HepG2 (cell line): ENCODE data around the gene STAP1. TPM values are rescaled to one million over a fixed set of nuclear protein-coding genes. Genes with fewer than 3 reads are reported as not detected.

Source experiments
- ATAC-seq: fragments of 200-7000 bp; cut with Tn5 transposase; 3 replicates; pipeline ENCODE4 v1.9.1; 2020; ENCODE audit warnings: mild to moderate bottlenecking, moderate library complexity
- Bru-seq: library from RNA; stranded (reverse); fragments of 400-500 nt; gene quantifications from one replicate; lab custom pipeline; 2021; lab: Mats Ljungman, UMichigan
- BruChase-seq, 2 experiments: library from RNA; stranded (reverse); fragments of 400-500 nt; gene quantifications; one replicate each; lab custom pipeline; 2021; lab: Mats Ljungman, UMichigan
- BruUV-seq: library from RNA; stranded (reverse); fragments of 400-500 nt; replicated peaks from 2 replicates; lab custom pipeline; 2021; lab: Mats Ljungman, UMichigan
- CTCF ChIA-PET: fragments of 300-600 bp; formaldehyde crosslinking; extraction: SDS; loops from one replicate; lab custom pipeline; 2021; ENCODE audit warnings: low total read pairs, inconsistent platforms, low intra/inter-chr PET ratio; lab: Yijun Ruan, JAX
- POLR2A ChIA-PET: fragments of 350-600 bp; sonication (Branson Sonifier 250); formaldehyde crosslinking; loops from one replicate; lab custom pipeline; 2020; ENCODE audit warnings: antibody characterized with exemption, inconsistent platforms; lab: Yijun Ruan, JAX
- DNase-seq: peaks from one replicate; pipeline ENCODE4 v3.0.0-alpha.2; 2015; ENCODE audit warnings: low spot score
- FAIRE-seq: peaks from 3 replicates; lab custom pipeline; 2011; peaks lifted over from hg19 to GRCh38; lab: Jason Lieb, UNC
- H2AFZ ChIP-seq: one replicate; pipeline ENCODE4 v1.6.1; 2011; ENCODE audit warnings: low read length, inconsistent platforms
- H3K27ac ChIP-seq: fragments of 300-600 bp; 3 replicates; pipeline ENCODE4 v1.8.0; 2011; ENCODE audit warnings: mixed run types, mild to moderate bottlenecking, mixed read lengths, low read length, inconsistent platforms; ENCODE audit not compliant: insufficient read depth; ENCODE audit errors: extremely low read length
- H3K27me3 ChIP-seq, 2 experiments: fragments of 200-600 bp in 1 of 2; 2 replicates in 1 of 2; 3 replicates in 1 of 2; pipeline versions ENCODE4 v1.6.0 to v1.8.0; 2011; ENCODE audit warnings: low read length in 2 of 2, mild to moderate bottlenecking in 2 of 2, moderate library complexity in 2 of 2, inconsistent platforms in 1 of 2; ENCODE audit not compliant: insufficient read depth in 2 of 2, control insufficient read depth in 1 of 2
- H3K36me3 ChIP-seq, 2 experiments: fragments of 200-600 bp in 1 of 2; replicated peaks in 1 of 2; 2 replicates in 1 of 2; 3 replicates in 1 of 2; pipeline versions ENCODE4 v1.5.1 to v1.8.0; 2011; ENCODE audit warnings: low read length in 2 of 2, inconsistent platforms in 1 of 2; ENCODE audit not compliant: insufficient read depth in 2 of 2, control insufficient read depth in 1 of 2
- H3K4me1 ChIP-seq: 2 replicates; pipeline ENCODE4 v1.5.1; 2012; ENCODE audit warnings: low read length, inconsistent platforms; ENCODE audit not compliant: insufficient read depth
- H3K4me2 ChIP-seq: 2 replicates; pipeline ENCODE4 v1.6.0; 2011; ENCODE audit warnings: low read depth, low read length, inconsistent platforms
- H3K4me3 ChIP-seq, 3 experiments: fragments of 200-600 bp in 1 of 3; sonication (generic), shearing (Covaris generic) in 1 of 3; replicated peaks in 1 of 3; 2 replicates each; pipeline ENCODE4 v1.5.1; 2011 to 2016; ENCODE audit warnings: low read length in 3 of 3, inconsistent platforms in 2 of 3, low read depth in 2 of 3, mild to moderate bottlenecking in 2 of 3, control low read depth in 1 of 3, mixed read lengths in 1 of 3; ENCODE audit not compliant: insufficient read depth in 1 of 3
- H3K79me2 ChIP-seq: one replicate; pipeline ENCODE4 v1.6.1; 2011; ENCODE audit warnings: low read length, inconsistent platforms; ENCODE audit not compliant: insufficient read depth
- H3K9ac ChIP-seq: 2 replicates; pipeline ENCODE4 v1.6.0; 2011; ENCODE audit warnings: mild to moderate bottlenecking, low read depth, low read length, inconsistent platforms; ENCODE audit not compliant: insufficient read depth
- H3K9me3 ChIP-seq: 2 replicates; pipeline ENCODE4 v1.5.1; 2012; ENCODE audit warnings: mild to moderate bottlenecking, low read length
- H4K20me1 ChIP-seq: 2 replicates; pipeline ENCODE4 v1.6.0; 2011; ENCODE audit warnings: inconsistent platforms, mild to moderate bottlenecking, low read length, moderate library complexity; ENCODE audit not compliant: insufficient read depth
- PREB ChIP-seq: sonication (generic); formaldehyde crosslinking; IDR thresholded peaks from 2 replicates; pipeline ENCODE4 v1.4.0; 2020; ENCODE audit warnings: missing genetic modification reagents
- WGBS: methylation state at CpG from one replicate; pipeline ENCODE4 v1.1.6; 2017; ENCODE audit warnings: low lambda C conversion rate; 5-methylcytosine and 5-hydroxymethylcytosine counted together
- in situ Hi-C: cut with HindIII; loops from 2 replicates; pipeline ENCODE4 v1.10.0; 2017; ENCODE audit warnings: low pct_unique_long_range_greater_than_20kb; ENCODE audit not compliant: extremely low pct_ligation_motif_present
- intact Hi-C: fragments of 100-400 bp; cut with micrococcal nuclease; formaldehyde crosslinking; loops from one replicate; pipeline ENCODE4 v1.10.0; 2022; ENCODE audit not compliant: unreplicated experiment
- long read RNA-seq, 2 experiments: library from RNA in 1 of 2; library from polyadenylated mRNA in 1 of 2; stranded (forward) in 1 of 2; unstranded in 1 of 2; transcript quantifications; one replicate each; pipeline ENCODE4 v2.0.0, GENCODE V29; 2019 to 2022
- polyA minus RNA-seq, 3 experiments: library from RNA; depleted of rRNA, polyadenylated mRNA; stranded (reverse); fragments of >200 nt; gene quantifications; 2 replicates each; pipeline ENCODE4 v1.2.3, GENCODE V29; 2011; ENCODE audit warnings: low replicate concordance in 1 of 3
- polyA plus RNA-seq, 8 experiments: library from polyadenylated mRNA; depleted of rRNA in 3 of 8; stranded (reverse) in 7 of 8; unstranded in 1 of 8; fragments of >200 nt; fragmentation: Illumina TruSeq in 4 of 8; extraction: Trizol in 4 of 8; gene quantifications; 2 replicates each; pipeline versions ENCODE4 v1.2.1 to v1.2.3, GENCODE V29; 2011 to 2016; ENCODE audit warnings: low read depth in 4 of 8, missing spikeins in 1 of 8, mixed read lengths in 1 of 8; ENCODE audit not compliant: insufficient read depth in 1 of 8
- total RNA-seq, 5 experiments: library from RNA; depleted of rRNA; stranded (reverse); fragments of >200 nt; fragmentation: Illumina TruSeq; extraction: Trizol; gene quantifications; 2 replicates each; pipeline ENCODE4 v1.2.3, GENCODE V29; 2016; ENCODE audit warnings: low read depth in 1 of 5
- TF ChIP-seq, protein P1 (sequence below): fragments of 450-650 bp; IDR thresholded peaks from 2 replicates; pipeline ENCODE4 v1.6.1; 2016

STAP1 gene
- total RNA-seq (2016; rRNA removed; fragmentation: Illumina TruSeq; extraction: Trizol) (not detected in 2 replicates), polyA plus RNA-seq (2011; rRNA removed) (not detected in 2 replicates), polyA minus RNA-seq (2011; rRNA and poly(A)+ RNA removed; ENCODE audit: low replicate concordance) (not detected in 2 replicates), Bru-seq, nascent RNA (not detected), BruChase-seq, experiment 1, labeled RNA remaining after a 6-hour chase (not detected), BruChase-seq, experiment 2, labeled RNA remaining after a 2-hour chase (percentile 6 among the genes with signal in this experiment)
- total RNA-seq (2016; cell fraction: cytosol; rRNA removed; fragmentation: Illumina TruSeq; extraction: Trizol; ENCODE audit: low read depth): not detected in 2 replicates
- not detected in 2 replicates for total RNA-seq (2016; cell fraction: insoluble cytoplasmic fraction; rRNA removed; fragmentation: Illumina TruSeq; extraction: Trizol)
- total RNA-seq (2016; cell fraction: membrane; rRNA removed; fragmentation: Illumina TruSeq; extraction: Trizol): not detected in 2 replicates
- not detected in 2 replicates for total RNA-seq (2016; cell fraction: nucleus; rRNA removed; fragmentation: Illumina TruSeq; extraction: Trizol)
- polyA plus RNA-seq (2011; cell fraction: cytosol; rRNA removed): not detected in 2 replicates
- polyA plus RNA-seq (2011; cell fraction: nucleus; rRNA removed): not detected in 2 replicates
- polyA plus RNA-seq (2012): not detected in 2 replicates
- polyA plus RNA-seq (2016; cell fraction: cytosol; fragmentation: Illumina TruSeq; extraction: Trizol; ENCODE audit: low read depth): not detected in 2 replicates
- polyA plus RNA-seq (2016; cell fraction: insoluble cytoplasmic fraction; fragmentation: Illumina TruSeq; extraction: Trizol; ENCODE audit: low read depth): not detected in 2 replicates
- not detected in 2 replicates for polyA plus RNA-seq (2016; cell fraction: membrane; fragmentation: Illumina TruSeq; extraction: Trizol; ENCODE audit: low read depth)
- polyA plus RNA-seq (2016; cell fraction: nucleus; fragmentation: Illumina TruSeq; extraction: Trizol; ENCODE audit: insufficient read depth, low read depth): not detected in 2 replicates
- polyA minus RNA-seq (2011; cell fraction: cytosol; rRNA and poly(A)+ RNA removed): not detected in 2 replicates
- not detected in 2 replicates for polyA minus RNA-seq (2011; cell fraction: nucleus; rRNA and poly(A)+ RNA removed)
- long read RNA-seq, experiment 1: 0 reads
- long read RNA-seq, experiment 2: 0 reads

GRCh38 chr4:67558493-67558892 lies at the start of gene STAP1:
TSS of gene STAP1 (plus strand) at chr4:67558727. CDS start at chr4:67558810, 83 bp downstream.
- 31% methylated on average over 4 of the region's 4 CpGs for WGBS
- Histone ChIP-seq H3K27ac (no peak within 1 kb of the TSS), H3K4me2 (no peak within 1 kb of the TSS), H3K4me3 (no peak within 1 kb of the TSS), H3K9me3 (no peaks in the 10 kb centered on the region), H3K79me2 (no peaks in the 10 kb centered on the region), H3K36me3 (no peaks in the 10 kb centered on the region), H3K9ac (no peak within 1 kb of the TSS), H3K4me1 (no peaks in the 10 kb centered on the region), H4K20me1 (no peaks in the 10 kb centered on the region), H2AFZ (no peak within 1 kb of the TSS), H3K27me3 (no peaks in the 10 kb centered on the region; a peak in 1 of 5 replicates)
- ATAC-seq (no peak), FAIRE-seq (no peak), DNase-seq (no peak)
- TF ChIP-seq, protein P1, sequence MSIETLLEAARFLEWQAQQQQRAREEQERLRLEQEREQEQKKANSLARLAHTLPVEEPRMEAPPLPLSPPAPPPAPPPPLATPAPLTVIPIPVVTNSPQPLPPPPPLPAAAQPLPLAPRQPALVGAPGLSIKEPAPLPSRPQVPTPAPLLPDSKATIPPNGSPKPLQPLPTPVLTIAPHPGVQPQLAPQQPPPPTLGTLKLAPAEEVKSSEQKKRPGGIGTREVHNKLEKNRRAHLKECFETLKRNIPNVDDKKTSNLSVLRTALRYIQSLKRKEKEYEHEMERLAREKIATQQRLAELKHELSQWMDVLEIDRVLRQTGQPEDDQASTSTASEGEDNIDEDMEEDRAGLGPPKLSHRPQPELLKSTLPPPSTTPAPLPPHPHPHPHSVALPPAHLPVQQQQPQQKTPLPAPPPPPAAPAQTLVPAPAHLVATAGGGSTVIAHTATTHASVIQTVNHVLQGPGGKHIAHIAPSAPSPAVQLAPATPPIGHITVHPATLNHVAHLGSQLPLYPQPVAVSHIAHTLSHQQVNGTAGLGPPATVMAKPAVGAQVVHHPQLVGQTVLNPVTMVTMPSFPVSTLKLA: peak; percentile 26; the same call in 1 of the 2 replicates
- TF ChIP-seq PREB (CRISPR knock-in tag): no peak
- BruUV-seq: no TSS peak
- intact Hi-C loops: no loop called here
- POLR2A ChIA-PET: no interaction called here
- in situ Hi-C loops: loop anchor here (25.0 kb wide), 1 partner anchor 354 kb away; no protein-coding TSS in a partner anchor
- CTCF ChIA-PET: no interaction called here
